Fibroblast of lung (primary cell): Measurements from ENCODE around the gene KICS2.

Experiments
- EZH2 ChIP-seq: IDR thresholded peaks from 2 replicates; pipeline ENCODE4 v1.5.1; 2012; ENCODE audit warnings: low read length, control low read depth, mild to moderate bottlenecking; ENCODE audit errors: missing control alignments
- TF ChIP-seq, protein P1 (sequence below), 2 donors: IDR thresholded peaks in 1 of 2; conservative IDR thresholded peaks in 1 of 2; 1 replicate in 1 of 2; 2 replicates in 1 of 2; pipeline ENCODE4 v1.5.1; 2011 to 2012; ENCODE audit warnings: low read length in 2 of 2, control low read depth in 1 of 2, inconsistent platforms in 1 of 2, low read depth in 1 of 2, mild to moderate bottlenecking in 1 of 2

GRCh38 chr12:64190140-64190539 lies 32.0 kb downstream of the KICS2 start:
- TF ChIP-seq, protein P1, sequence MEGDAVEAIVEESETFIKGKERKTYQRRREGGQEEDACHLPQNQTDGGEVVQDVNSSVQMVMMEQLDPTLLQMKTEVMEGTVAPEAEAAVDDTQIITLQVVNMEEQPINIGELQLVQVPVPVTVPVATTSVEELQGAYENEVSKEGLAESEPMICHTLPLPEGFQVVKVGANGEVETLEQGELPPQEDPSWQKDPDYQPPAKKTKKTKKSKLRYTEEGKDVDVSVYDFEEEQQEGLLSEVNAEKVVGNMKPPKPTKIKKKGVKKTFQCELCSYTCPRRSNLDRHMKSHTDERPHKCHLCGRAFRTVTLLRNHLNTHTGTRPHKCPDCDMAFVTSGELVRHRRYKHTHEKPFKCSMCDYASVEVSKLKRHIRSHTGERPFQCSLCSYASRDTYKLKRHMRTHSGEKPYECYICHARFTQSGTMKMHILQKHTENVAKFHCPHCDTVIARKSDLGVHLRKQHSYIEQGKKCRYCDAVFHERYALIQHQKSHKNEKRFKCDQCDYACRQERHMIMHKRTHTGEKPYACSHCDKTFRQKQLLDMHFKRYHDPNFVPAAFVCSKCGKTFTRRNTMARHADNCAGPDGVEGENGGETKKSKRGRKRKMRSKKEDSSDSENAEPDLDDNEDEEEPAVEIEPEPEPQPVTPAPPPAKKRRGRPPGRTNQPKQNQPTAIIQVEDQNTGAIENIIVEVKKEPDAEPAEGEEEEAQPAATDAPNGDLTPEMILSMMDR (conservative IDR thresholded peaks at IDR 0.05 in 1 of 2, IDR thresholded peaks at IDR 0.05 in 1 of 2; ENCODE audit: low read depth in 1 of 2, low read length in 2 of 2), result no peak
- no peak for TF ChIP-seq EZH2
